Suprapubic skin (tissue), 4 donors: Measurements from ENCODE around the gene CHRM3.
"Not testable (repeated sequence)": the region's sequence is repeated elsewhere in the genome, so short reads cannot be mapped to it uniquely, and the experiment has no call there.

Source experiments
- EP300 ChIP-seq: sonication (generic); formaldehyde crosslinking; IDR thresholded peaks from one replicate; pipeline ENCODE4 v1.6.1; 2017; ENCODE audit warnings: antibody characterized with exemption
- POLR2A ChIP-seq, 2 donors: fragments of 450-650 bp; IDR thresholded peaks; one replicate each; pipeline ENCODE4 v1.6.1; 2017; ENCODE audit warnings: antibody characterized with exemption in 2 of 2, mild to moderate bottlenecking in 2 of 2, moderate library complexity in 2 of 2
- POLR2AphosphoS5 ChIP-seq, 3 donors: sonication (generic); formaldehyde crosslinking; IDR thresholded peaks; one replicate each; pipeline ENCODE4 v1.6.1; 2017; ENCODE audit warnings: antibody characterized with exemption in 3 of 3
- TF ChIP-seq, protein P1 (sequence below), 2 donors: fragments of 200-600 bp in 1 of 2; fragments of 450-650 bp in 1 of 2; sonication (generic) in 1 of 2; IDR thresholded peaks; one replicate each; pipeline ENCODE4 v1.5.1; 2016 to 2019; ENCODE audit warnings: antibody characterized with exemption in 2 of 2, mild to moderate bottlenecking in 1 of 2, moderate library complexity in 1 of 2

DNA sequence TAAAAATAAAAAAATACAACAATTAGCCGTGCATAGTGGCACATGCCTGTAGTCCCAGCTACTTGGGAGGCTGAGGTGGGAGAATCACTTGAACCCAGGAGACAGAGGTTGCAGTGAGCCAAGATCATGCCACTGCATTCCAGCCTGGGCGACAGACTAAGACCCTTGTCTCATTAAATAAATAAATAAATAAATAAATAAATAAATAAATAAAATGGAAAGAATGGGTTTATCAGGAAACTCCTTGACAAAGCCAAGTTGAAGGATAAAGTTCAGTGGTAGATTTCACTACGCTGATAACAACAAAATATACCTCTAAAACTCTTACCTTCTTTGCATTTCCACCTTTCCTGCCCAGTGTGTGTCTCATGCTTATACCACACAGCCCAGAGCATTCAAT is 15.5 kb upstream of the CHRM3 start:
- TF ChIP-seq EP300; POLR2A (IDR thresholded peaks at IDR 0.05); POLR2AphosphoS5 (IDR thresholded peaks at IDR 0.05): not testable (repeated sequence)
- TF ChIP-seq, protein P1, sequence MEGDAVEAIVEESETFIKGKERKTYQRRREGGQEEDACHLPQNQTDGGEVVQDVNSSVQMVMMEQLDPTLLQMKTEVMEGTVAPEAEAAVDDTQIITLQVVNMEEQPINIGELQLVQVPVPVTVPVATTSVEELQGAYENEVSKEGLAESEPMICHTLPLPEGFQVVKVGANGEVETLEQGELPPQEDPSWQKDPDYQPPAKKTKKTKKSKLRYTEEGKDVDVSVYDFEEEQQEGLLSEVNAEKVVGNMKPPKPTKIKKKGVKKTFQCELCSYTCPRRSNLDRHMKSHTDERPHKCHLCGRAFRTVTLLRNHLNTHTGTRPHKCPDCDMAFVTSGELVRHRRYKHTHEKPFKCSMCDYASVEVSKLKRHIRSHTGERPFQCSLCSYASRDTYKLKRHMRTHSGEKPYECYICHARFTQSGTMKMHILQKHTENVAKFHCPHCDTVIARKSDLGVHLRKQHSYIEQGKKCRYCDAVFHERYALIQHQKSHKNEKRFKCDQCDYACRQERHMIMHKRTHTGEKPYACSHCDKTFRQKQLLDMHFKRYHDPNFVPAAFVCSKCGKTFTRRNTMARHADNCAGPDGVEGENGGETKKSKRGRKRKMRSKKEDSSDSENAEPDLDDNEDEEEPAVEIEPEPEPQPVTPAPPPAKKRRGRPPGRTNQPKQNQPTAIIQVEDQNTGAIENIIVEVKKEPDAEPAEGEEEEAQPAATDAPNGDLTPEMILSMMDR (IDR thresholded peaks at IDR 0.05) = not testable (repeated sequence)
